ENCODE measurements around the gene GAS2L2.

Gene GAS2L2

GRCh38 chr17:35728551-35728950, 24.5 kb downstream of the GAS2L2 start:
- Histone ChIP-seq H3K27me3 (replicated peaks) (no peaks in the 10 kb centered on the region), H3K4me3 (ENCODE audit: low read depth, low read length) (no peak overlapping the region), H3K27ac (no peak overlapping the region), H3K36me3 (replicated peaks) (peaks cover 15% of the 10 kb centered on the region)
- TF ChIP-seq CTCF (IDR thresholded peaks at IDR 0.05; ENCODE audit: low read depth, low read length, missing control alignments): no peak
- in situ Hi-C loops (cut with HindIII; ENCODE audit: low pct_ligation_motif_present, low sequenced_read_pairs): no loop called here
- no peak for DNase-seq

- Histone ChIP-seq H3K36me3 (replicated peaks) (peaks cover 20% of the 10 kb centered on the region), H3K27ac (no peak overlapping the region), H3K27me3 (replicated peaks) (no peaks in the 10 kb centered on the region), H3K4me3 (ENCODE audit: low read depth, low read length) (no peak overlapping the region)
- no peak for TF ChIP-seq CTCF (IDR thresholded peaks at IDR 0.05; ENCODE audit: low read depth, low read length, missing control alignments)
- in situ Hi-C loops (cut with HindIII; ENCODE audit: low pct_ligation_motif_present, low sequenced_read_pairs): no loop called here
- DNase-seq: no peak
Measured at GRCh38 chr17:35727635-35728034, 25.4 kb downstream of the GAS2L2 start.

GRCh38 chr17:35726953-35727460, 26.0 kb downstream of the GAS2L2 start:
- Histone ChIP-seq H3K27me3 (replicated peaks) (no peaks in the 10 kb centered on the region), H3K4me3 (ENCODE audit: low read depth, low read length) (no peak overlapping the region), H3K36me3 (replicated peaks) (peaks cover 20% of the 10 kb centered on the region), H3K27ac (peak overlapping the region; percentile 28)
- TF ChIP-seq CTCF (IDR thresholded peaks at IDR 0.05; ENCODE audit: low read depth, low read length, missing control alignments): no peak
- in situ Hi-C loops (cut with HindIII; ENCODE audit: low pct_ligation_motif_present, low sequenced_read_pairs): no loop called here
- DNase-seq: no peak

- peaks cover 21% of the 10 kb centered on the region for H3K36me3 ChIP-seq (replicated peaks)
- in situ Hi-C loops (cut with HindIII; ENCODE audit: low pct_ligation_motif_present, low sequenced_read_pairs): no loop called here
- no peak overlapping the region for H3K4me3 ChIP-seq (ENCODE audit: low read depth, low read length)
- DNase-seq: peak; percentile 86
- peak overlapping the region; percentile 28 for H3K27ac ChIP-seq
- peak; percentile 14 for TF ChIP-seq CTCF (IDR thresholded peaks at IDR 0.05; ENCODE audit: low read depth, low read length, missing control alignments)
- H3K27me3 ChIP-seq (replicated peaks): no peaks in the 10 kb centered on the region
Measured at GRCh38 chr17:35726127-35726952, 26.7 kb downstream of the GAS2L2 start.

GRCh38 chr17:35725802-35726126, 27.3 kb downstream of the GAS2L2 start:
- in situ Hi-C loops (cut with HindIII; ENCODE audit: low pct_ligation_motif_present, low sequenced_read_pairs): no loop called here
- H3K36me3 ChIP-seq (replicated peaks): peaks cover 25% of the 10 kb centered on the region

More at GRCh38 chr17:35725802-35726126, 27.3 kb downstream of the GAS2L2 start:
- DNase-seq: no peak
- Histone ChIP-seq H3K27ac (peak overlapping the region; percentile 28), H3K4me3 (ENCODE audit: low read depth, low read length) (no peak overlapping the region), H3K27me3 (replicated peaks) (no peaks in the 10 kb centered on the region)
- no peak for TF ChIP-seq CTCF (IDR thresholded peaks at IDR 0.05; ENCODE audit: low read depth, low read length, missing control alignments)

All from brain microvascular endothelial cell (primary cell).